Amniotic stem cell (primary cell): ENCODE data around the gene MIPOL1.
"Not testable (repeated sequence)": the region's sequence is repeated elsewhere in the genome, so short reads cannot be mapped to it uniquely, and the experiment has no call there.

Source experiments
- DNase-seq: peaks from one replicate; lab custom pipeline; 2025; lab: John Stamatoyannopoulos, UW

The MIPOL1 gene

GRCh38 chr14:37187294-37187693 lies 10.4 kb upstream of the MIPOL1 start:
- no peak for DNase-seq

GRCh38 chr14:37187840-37188577 lies 9.7 kb upstream of the MIPOL1 start:
- DNase-seq, result not testable (repeated sequence)

DNA sequence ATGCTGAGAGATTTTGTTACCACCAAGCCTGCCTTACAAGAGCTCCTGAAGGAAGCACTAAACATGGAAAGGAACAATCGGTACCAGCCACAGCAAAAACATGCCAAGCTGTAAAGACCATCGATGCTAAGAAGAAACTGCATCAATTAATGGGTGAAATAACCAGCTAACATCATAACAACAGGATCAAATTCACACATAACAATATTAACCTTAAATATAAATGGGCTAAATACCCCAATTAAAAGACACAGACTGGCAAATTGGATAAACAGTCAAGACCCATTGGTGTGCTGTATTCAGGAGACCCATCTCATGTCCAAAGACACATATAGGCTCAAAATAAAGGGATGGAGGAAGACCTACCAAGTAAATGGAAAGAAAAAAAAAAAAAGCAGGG lies 8.0 kb upstream of the MIPOL1 start:
- DNase-seq, result not testable (repeated sequence)

GRCh38 chr14:37194698-37195097 lies 3.0 kb upstream of the MIPOL1 start:
- DNase-seq, result no peak

- DNase-seq, result no peak
Measured at GRCh38 chr14:37195327-37195726, 2.4 kb upstream of the MIPOL1 start.

- DNase-seq, result no peak
Measured at GRCh38 chr14:37196604-37197420, 925 bp upstream of the MIPOL1 start.

DNA sequence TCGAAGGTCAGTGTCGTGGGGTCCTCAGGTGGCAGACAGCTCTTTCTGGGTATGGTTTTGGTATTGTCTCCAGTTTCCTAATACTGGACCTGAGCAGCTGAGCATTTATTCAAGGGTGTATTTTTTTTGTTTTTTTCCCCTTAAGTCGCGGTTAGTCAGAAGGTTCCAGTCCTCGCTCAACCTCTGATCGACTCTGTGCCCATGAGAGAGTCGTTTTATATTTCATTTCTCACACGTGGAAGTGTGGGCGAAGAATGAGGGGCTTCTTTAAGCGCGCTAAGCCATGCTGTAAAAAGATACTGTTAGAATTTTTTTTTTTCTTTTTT lies 499 bp downstream of the MIPOL1 start:
- DNase-seq, result no peak

- DNase-seq, result no peak
Measured at GRCh38 chr14:37198907-37199306, 1.2 kb downstream of the MIPOL1 start.

DNA sequence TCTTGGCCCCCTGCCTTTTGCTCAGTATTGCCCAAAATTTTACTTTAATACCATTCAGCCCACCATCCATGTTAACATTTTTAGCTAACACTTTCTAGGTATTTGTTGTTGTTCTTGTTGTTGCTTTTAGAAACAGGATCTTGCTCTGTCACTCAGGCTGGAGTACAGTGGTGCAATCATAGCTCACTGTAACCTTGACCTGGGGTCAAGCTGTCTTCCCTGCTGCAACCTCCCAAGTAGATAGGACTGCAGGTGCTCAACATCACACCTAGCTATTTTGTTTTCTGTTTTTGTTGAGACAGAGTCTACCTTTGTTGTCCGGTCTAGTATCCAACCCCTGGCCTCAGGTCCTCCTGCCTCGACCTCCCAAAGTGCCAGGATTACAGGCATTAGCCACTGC lies 4.0 kb downstream of the MIPOL1 start:
- no peak for DNase-seq

GRCh38 chr14:37202265-37202664 lies 4.5 kb downstream of the MIPOL1 start:
- DNase-seq, result no peak

- DNase-seq, result no peak
Measured at GRCh38 chr14:37202812-37203211, 5.1 kb downstream of the MIPOL1 start.

DNA sequence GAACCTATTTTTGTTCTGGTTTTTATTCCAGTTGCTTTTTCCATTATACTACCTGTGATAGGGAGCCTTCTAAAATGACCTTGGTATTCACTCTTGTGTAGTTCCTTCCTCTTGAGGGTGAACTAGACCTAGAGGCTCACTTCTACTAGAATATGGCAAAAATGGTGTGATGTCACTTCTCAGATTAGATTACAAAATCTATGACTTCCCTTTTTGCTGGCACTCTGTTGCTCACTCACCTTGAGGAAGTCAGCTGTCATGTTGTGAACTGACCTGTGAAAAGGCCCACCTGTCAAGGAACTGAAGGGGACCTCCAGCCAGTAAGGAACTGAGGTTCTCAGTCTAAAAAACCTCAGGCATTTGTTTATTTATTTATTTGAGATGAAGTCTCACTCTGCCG lies 5.7 kb downstream of the MIPOL1 start:
- no peak for DNase-seq

- not testable (repeated sequence) for DNase-seq
Measured at GRCh38 chr14:37205623-37206605, 8.2 kb downstream of the MIPOL1 start.

DNA sequence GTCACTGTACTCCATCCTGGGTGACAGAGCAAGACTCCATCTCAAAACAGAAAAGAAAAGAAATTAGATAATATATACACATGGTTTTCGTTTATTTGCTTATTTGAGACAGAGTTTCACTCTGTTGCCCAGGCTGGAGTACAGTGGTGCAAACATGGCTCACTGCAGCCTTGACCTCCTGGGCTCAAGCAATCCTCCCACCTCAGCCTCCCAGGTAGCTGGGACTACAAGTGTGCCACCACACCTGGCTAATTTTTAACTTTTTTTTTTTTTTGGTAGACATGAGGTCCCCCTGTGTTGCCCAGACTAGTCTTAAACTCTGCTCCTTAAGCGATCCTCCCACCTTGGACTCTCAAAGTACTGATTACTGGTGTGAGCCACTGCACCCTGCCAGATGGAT lies 11.9 kb downstream of the MIPOL1 start:
- not testable (repeated sequence) for DNase-seq

DNA sequence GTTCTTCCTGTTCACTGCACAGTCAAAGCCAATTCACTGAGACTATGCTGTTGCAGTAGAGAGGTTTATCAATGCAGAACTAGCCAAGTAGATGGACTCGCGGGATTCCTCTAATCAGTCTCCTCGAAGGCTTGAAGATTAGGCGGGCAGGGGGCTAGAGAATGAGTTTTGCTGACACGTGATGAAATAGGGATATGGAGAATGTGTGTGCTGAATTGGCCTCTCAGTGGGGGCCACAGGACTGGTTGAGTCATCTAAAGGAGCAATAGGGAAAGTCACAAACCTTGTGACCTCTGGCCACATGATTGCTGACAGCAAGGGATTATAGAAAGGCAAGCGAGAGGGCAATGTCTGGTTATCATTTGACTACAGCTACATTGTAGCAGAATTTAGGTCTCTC lies 12.7 kb downstream of the MIPOL1 start:
- no peak for DNase-seq

DNA sequence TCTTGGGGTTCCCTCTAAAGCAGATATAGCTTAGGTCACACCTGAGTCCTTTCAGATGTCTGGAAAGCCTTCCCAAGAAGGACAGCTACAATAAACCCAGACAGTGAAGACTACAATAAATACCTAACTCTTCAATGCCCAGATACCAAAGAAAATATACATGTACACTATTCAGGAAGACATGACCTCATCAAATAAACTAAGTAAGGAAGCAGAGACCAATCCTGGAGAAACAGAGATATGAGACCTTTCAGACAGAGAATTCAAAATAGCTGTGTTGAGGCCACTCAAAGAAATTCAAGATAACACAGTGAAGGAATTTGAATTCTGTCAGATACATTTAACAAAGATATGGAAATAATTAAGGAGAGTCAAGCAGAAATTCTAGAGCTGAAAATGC lies 15.3 kb downstream of the MIPOL1 start:
- DNase-seq, result no peak

DNA sequence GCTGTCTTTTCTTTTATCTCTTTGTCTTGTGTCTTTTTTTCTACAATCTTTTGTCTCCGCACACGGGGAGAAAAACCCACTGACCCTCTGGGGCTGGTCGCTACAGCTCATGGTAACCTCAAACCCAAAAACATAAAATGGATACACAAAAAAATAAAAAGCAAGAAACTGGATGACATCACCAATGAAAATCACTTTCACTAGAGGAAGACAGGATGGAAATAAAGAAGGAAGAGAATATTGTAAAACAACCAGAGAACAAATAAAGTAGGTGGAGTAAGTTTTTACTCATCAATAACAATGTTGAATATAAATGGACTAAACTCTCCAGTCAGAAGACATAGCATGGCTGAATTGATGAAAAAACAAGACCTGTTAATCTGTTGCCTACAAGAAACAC lies 17.6 kb downstream of the MIPOL1 start:
- DNase-seq, result no peak

DNA sequence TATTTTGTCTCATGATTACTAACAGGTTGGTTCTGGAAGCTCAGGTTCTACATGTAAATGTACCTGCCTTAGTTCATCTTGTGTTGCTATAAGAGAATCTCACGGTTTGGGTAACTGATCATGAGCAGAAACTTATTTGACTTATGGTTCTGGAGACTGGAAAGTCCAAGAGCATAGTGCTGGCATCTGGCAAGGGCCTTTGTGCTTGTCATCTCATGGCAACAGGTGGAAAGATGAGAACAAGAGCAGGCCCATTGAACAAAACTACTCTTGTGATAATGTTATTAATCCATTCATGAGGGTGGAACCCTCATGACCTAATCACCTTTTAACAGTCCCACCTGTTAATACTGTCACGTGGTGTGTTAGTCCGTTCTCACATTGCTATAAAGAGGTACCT lies 23.3 kb downstream of the MIPOL1 start:
- DNase-seq, result no peak

DNA sequence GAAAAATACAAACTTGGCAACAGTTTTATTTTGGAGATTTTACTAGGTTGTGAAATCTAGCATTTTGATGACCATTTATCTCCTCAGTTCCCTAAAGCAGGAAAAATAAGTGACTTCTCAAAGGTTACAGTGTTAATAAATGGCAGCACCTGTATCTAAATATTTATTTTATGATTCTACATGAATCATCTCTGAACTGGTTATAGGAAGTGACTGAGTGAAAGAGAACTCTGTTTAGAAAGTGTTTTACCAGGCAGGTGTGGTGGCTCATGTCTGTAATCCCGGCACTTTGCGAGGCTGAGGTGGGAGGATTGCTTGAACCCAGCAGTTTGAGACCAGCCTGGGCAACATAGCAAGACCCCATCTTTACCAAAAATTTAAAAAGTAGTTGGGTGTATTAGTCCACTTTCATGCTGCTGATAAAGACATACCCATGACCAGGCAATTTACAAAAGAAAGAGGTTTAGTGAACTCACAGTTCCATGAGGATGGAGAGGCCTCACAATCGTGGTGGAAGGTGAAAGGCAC lies 26.3 kb downstream of the MIPOL1 start:
- no peak for DNase-seq

GRCh38 chr14:37225668-37226067 lies 27.9 kb downstream of the MIPOL1 start:
- not testable (repeated sequence) for DNase-seq

GRCh38 chr14:37230551-37231194 lies 32.9 kb downstream of the MIPOL1 start:
- DNase-seq, result peak; percentile 87
